ACHN (cell line): ENCODE results near the gene VWC2.
A peak's percentile ranks its signal among the peaks of the same experiment; 100 is the strongest.
"Not testable (repeated sequence)": the region's sequence is repeated elsewhere in the genome, so short reads cannot be mapped to it uniquely, and the experiment has no call there.

Source experiments
- DNase-seq: peaks from one replicate; pipeline ENCODE4 v3.0.0-alpha.2; 2015
- in situ Hi-C: cut with HindIII; loops from 2 replicates; pipeline ENCODE4 v1.10.0; 2017; ENCODE audit warnings: low sequenced_read_pairs, low pct_ligation_motif_present, low pct_unique_long_range_greater_than_20kb

The VWC2 gene

GRCh38 chr7:49839863-49840645, 66.6 kb downstream of the VWC2 start:
- in situ Hi-C loops: no loop called here
- no peak for DNase-seq

GRCh38 chr7:49840751-49841405, 67.4 kb downstream of the VWC2 start:
- in situ Hi-C loops: no loop called here
- no peak for DNase-seq

- in situ Hi-C loops: no loop called here
Measured at GRCh38 chr7:49845626-49846025, 72.2 kb downstream of the VWC2 start.

GRCh38 chr7:49848211-49848841, 74.9 kb downstream of the VWC2 start:
- in situ Hi-C loops: no loop called here
- DNase-seq: peak; percentile 49

More at GRCh38 chr7:49845626-49846025, 72.2 kb downstream of the VWC2 start:
- DNase-seq: no peak

DNA sequence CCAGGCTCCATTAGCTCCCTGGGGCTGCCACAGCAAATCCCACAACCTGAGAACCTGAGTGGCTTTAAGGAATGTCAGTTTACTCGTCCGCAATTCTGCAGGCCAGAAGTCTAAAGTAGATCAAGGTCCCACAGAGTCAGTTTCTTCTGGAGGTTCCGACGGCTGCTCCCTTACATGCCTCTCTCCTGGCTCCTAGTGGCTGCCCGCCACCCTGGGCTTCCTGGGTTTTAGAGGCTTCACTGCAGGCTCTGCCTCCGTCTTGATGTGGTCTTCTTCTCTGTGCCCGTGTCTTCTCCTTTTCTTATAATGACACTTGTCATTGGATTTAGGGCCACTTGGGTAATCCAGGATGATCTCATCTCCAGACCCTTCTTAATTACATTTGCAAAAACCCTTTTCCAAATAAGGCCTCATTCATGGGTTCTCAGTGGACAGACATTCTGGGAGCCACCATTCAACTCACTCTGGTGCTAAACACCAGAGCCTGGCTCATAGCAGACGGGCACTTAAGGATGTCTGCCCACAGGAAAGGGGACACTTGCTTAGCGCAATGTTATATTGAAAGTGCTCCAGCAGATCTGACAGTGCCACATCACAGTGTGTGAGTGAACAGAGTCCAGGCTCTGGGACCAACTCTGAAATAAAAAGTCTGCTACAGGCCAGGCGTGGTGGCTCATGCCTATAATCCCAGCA, 77.6 kb downstream of the VWC2 start:
- no peak for DNase-seq
- in situ Hi-C loops: no loop called here

DNA sequence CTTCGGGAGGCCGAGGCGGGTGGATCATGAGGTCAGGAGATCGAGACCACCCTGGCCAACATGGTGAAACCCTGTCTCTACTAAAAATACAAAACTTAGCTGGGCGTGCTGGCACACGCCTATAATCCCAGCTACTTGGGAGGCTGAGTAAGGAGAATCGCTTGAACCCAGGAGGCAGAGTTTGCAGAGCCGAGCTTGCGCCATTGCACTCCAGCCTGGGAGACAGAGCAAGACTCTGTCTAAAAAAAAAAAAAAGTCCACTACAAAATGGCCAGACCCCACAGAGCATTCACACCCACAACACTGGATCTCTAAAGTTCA, 78.1 kb downstream of the VWC2 start:
- DNase-seq, in situ Hi-C loops: not testable (repeated sequence)

DNA sequence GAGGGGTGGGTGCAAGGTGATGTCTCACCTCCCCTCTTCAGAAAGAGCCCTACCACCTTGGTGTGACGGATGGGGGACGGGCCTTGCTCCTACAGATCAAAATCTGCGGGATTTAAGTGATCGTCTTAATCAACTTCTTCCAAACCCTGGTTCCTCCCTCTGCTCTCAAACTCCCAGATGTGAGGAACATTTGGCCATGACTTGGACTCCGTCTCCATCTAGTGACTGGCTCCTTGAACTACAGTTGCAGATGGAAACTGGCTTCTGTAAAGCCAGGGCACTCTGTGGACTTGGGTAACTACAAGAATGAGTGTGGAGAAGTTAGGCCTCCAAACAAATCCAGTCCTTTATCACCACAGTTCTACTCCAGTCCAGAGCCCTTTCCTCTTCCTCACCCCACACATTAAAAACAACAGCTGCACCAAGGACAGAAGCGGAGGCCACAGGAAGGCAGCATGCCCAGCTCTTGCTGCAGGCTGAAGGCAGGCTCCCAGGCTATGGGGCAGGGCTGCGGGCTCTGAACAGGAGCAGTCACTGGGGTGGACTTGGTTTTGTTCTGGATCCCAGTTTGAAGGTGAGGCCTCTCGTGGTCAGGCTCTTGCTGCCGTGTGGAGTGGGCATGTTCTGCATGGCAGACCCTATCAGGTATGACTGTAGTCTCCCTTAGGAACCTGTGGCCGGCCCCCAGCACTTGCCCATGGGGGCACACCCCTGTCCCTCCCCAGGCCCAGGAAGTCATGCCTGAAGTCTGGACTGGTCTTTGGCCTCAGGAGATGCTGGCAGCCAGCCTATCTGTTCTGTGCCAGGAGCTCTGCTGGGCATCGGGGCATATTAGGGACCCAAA, 79.4 kb downstream of the VWC2 start:
- in situ Hi-C loops: no loop called here
- DNase-seq: peak; percentile 72

- in situ Hi-C loops: no loop called here
- no peak for DNase-seq
Measured at GRCh38 chr7:49855281-49855980, 82.0 kb downstream of the VWC2 start.

GRCh38 chr7:49860293-49860692, 86.9 kb downstream of the VWC2 start:
- no peak for DNase-seq
- in situ Hi-C loops: no loop called here

GRCh38 chr7:49866076-49866735, 92.8 kb downstream of the VWC2 start:
- in situ Hi-C loops: no loop called here
- DNase-seq: no peak

GRCh38 chr7:49866910-49867309, 93.5 kb downstream of the VWC2 start:
- in situ Hi-C loops: no loop called here

GRCh38 chr7:49873420-49873819, 100.0 kb downstream of the VWC2 start:
- in situ Hi-C loops: no loop called here
- DNase-seq: no peak

More at GRCh38 chr7:49866910-49867309, 93.5 kb downstream of the VWC2 start:
- no peak for DNase-seq

DNA sequence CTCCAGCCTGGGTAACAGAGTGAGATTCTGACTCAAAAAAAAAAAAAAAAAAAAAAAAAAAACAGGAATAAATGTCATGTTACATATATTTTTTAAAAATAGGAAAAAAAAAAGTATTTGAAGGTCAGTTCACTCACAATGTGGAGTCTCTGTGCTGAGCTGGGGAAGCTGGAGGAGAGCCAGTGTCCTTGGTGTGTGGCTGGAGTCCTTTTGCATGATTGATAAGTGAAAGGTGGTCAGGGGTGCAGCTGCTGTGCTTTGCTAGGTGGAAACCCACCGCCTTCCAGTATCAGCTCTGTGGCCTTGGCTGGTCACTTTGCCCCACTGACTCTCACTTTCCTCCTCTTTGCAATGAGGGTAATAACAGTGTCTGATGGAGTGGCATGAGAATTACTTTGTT, 101.9 kb downstream of the VWC2 start:
- DNase-seq: no peak
- in situ Hi-C loops: no loop called here

- in situ Hi-C loops: no loop called here
- DNase-seq: no peak
Measured at GRCh38 chr7:49876202-49876601, 102.8 kb downstream of the VWC2 start.

- in situ Hi-C loops: no loop called here
- DNase-seq: no peak
Measured at GRCh38 chr7:49878089-49878488, 104.7 kb downstream of the VWC2 start.

- in situ Hi-C loops: no loop called here
- DNase-seq: no peak
Measured at GRCh38 chr7:49878627-49879026, 105.2 kb downstream of the VWC2 start.

GRCh38 chr7:49883933-49884332, 110.5 kb downstream of the VWC2 start:
- in situ Hi-C loops: no loop called here
- no peak for DNase-seq
